Measurements from ENCODE around the gene KLF8. TPM values are rescaled to one million over a fixed set of nuclear protein-coding genes. Genes with fewer than 3 reads are reported as not detected.
"Not testable (repeated sequence)": the region's sequence is repeated elsewhere in the genome, so short reads cannot be mapped to it uniquely, and the experiment has no call there.

KLF8 gene
- 0.37 and 0.85 TPM in 2 replicates for total RNA-seq

- no peak for DNase-seq
Measured at GRCh38 chrX:56232221-56233082, at the start of gene KLF8. TSS of gene KLF8 (plus strand) at chrX:56232356. CDS start at chrX:56233335, 979 bp downstream.

GRCh38 chrX:56206945-56207344, 25.2 kb upstream of the KLF8 start:
- not testable (repeated sequence) for DNase-seq

- DNase-seq = no peak
Measured at GRCh38 chrX:56211701-56212100, 20.5 kb upstream of the KLF8 start.

GRCh38 chrX:56216332-56216731, 15.8 kb upstream of the KLF8 start:
- DNase-seq = no peak

- peak; percentile 4 for DNase-seq
Measured at GRCh38 chrX:56219700-56220099, 12.5 kb upstream of the KLF8 start.

- DNase-seq = no peak
Measured at GRCh38 chrX:56221101-56221500, 11.1 kb upstream of the KLF8 start.

GRCh38 chrX:56222473-56223000, 9.6 kb upstream of the KLF8 start:
- DNase-seq = no peak

- DNase-seq = no peak
Measured at GRCh38 chrX:56226980-56227379, 5.2 kb upstream of the KLF8 start.

- DNase-seq = no peak
Measured at GRCh38 chrX:56228914-56229313, 3.2 kb upstream of the KLF8 start.

GRCh38 chrX:56231537-56232090, 542 bp upstream of the KLF8 start:
- DNase-seq = no peak

- DNase-seq = no peak
Measured at GRCh38 chrX:56233100-56233499, 944 bp downstream of the KLF8 start.

GRCh38 chrX:56233682-56234081, 1.5 kb downstream of the KLF8 start:
- no peak for DNase-seq

GRCh38 chrX:56248492-56248891, 16.3 kb downstream of the KLF8 start:
- DNase-seq = peak; percentile 66

GRCh38 chrX:56253832-56254703, 21.9 kb downstream of the KLF8 start:
- no peak for DNase-seq

GRCh38 chrX:56268888-56269287, 36.7 kb downstream of the KLF8 start:
- DNase-seq = no peak

GRCh38 chrX:56278692-56279091, 46.5 kb downstream of the KLF8 start:
- no peak for DNase-seq

- DNase-seq = no peak
Measured at GRCh38 chrX:56279863-56280262, 47.7 kb downstream of the KLF8 start.

GRCh38 chrX:56281789-56282188, 49.6 kb downstream of the KLF8 start:
- peak; percentile 40 for DNase-seq

GRCh38 chrX:56284269-56284668, 52.1 kb downstream of the KLF8 start:
- DNase-seq = no peak

GRCh38 chrX:56288608-56289007, 56.5 kb downstream of the KLF8 start:
- no peak for DNase-seq

- no peak for DNase-seq
Measured at GRCh38 chrX:56289449-56289848, 57.3 kb downstream of the KLF8 start.

- DNase-seq = no peak
Measured at GRCh38 chrX:56308726-56309125, 76.6 kb downstream of the KLF8 start.

GRCh38 chrX:56309881-56310280, 77.7 kb downstream of the KLF8 start:
- DNase-seq = no peak
